Activated CD8-positive, alpha-beta memory T cell treated with anti-CD3 and anti-CD28 coated beads, Interleukin-2, amount 50 U/mL, for 24 hours (primary cell): ENCODE data around the gene TTLL9.
A peak's percentile ranks its signal among the peaks of the same experiment; 100 is the strongest.

Source experiments
- DNase-seq: peaks from one replicate; pipeline ENCODE4 v3.0.0-alpha.2; 2020; ENCODE audit errors: extremely low read depth

TTLL9 gene

DNA sequence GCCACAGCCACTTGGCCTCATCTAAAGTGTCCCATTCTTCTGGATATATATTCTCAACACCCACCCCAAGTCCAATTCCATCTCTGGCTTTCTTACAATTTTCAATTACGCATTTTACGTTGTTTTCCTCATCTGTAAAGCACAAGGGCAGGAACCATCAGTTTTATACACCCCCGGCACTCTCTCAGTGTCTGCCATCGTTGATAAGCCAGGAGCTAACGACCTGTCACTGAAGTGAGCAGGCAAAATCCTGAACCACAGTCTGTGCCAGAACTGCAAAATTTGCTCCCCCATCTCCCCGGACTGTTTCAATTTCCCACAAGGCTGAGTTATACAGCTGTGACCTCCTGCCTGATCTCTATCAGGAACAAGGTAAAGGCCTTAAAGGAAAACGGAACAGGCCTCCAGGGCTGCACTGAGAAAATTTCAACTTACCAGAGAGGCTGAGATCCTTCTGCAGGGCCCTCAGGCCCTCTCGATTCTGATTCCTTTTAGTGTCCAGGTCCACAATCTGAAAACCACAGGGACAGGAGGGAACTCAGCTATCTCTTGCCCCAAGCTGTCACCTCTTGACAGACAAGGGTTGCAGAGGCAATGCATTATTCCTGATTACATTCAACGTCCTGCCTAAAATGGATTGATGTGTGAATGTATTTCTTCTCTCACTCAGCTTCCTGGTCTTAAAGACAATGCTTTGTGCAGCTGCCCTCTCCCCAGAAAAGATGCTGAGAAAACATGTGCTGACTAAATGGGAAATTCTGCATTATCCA is 79.6 kb downstream of the TTLL9 start:
- no peak for DNase-seq

DNA sequence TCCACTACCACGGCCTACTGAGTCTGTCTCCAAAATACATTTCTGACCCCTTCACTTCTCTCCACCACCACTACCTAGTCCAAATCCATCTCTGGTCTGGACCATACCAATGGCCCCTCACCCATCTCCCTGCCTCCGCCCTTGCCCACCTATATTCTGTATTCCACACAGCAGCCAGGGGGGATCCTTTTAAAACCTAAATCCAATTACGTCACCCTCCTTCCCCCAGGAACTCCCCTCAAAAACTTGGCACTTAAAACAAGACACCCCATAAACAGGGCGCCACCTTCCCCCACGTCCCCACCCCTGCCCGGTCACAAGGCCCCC is 80.7 kb downstream of the TTLL9 start:
- DNase-seq, result no peak

DNA sequence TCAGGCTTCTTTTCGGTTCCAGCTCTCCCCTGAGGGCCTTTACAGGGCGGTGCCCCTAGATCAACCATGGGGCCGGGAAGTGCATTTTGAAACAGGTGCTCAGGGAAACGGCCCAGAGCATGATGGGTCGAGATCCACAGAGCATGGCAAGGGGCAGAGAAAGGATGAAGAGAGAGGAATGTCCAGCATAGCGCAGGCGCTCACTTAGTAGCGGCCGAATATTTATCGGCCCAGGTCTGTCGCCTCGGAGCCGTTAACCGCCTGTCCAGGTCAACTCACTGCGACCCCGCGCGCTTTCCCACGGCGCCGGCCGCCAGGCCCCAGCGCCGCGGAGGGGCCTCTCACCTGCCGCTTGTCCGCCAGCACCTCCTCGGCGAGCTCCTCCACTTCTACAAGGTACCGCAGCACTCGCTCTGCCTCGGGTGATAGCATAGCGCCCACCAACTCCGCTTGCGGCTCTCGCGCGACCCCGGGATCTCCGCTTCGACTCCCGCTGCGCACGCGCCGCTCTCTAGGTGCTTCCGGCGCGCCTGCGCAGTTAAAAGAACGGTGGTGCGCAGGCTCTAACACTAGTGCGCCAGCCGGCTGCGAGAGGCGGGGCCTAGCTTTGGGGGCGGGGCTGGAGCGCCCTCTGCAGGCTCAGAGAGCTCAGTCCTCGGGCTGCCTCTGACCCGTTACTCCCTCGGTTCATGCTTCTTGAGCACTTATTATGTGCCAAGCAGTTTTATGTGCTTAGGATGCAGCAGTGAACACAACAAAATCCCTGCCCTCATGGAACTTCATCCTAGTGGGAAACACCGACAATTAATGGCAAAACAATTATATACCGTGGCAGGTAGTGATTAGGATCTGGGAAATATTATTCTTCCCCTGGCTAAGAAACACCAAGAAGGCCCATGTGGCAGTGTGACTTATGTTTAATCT is 81.4 kb downstream of the TTLL9 start, which contains the start of gene PDRG1:
Gene PDRG1 (minus strand): TSS at position 517 of the 924 bp plus-strand sequence. CDS start 85 bp downstream, at position 432.
- DNase-seq, result peak; percentile 88

- DNase-seq, result no peak
These were observed 83.2 kb downstream of the TTLL9 start for GRCh38 chr20:31953556-31954148.

- DNase-seq, result no peak
These were observed 84.1 kb downstream of the TTLL9 start for GRCh38 chr20:31954500-31954899.

GRCh38 chr20:31956556-31957526 is 86.4 kb downstream of the TTLL9 start:
- DNase-seq, result no peak

GRCh38 chr20:31962761-31963160 is 92.3 kb downstream of the TTLL9 start:
- no peak for DNase-seq

DNA sequence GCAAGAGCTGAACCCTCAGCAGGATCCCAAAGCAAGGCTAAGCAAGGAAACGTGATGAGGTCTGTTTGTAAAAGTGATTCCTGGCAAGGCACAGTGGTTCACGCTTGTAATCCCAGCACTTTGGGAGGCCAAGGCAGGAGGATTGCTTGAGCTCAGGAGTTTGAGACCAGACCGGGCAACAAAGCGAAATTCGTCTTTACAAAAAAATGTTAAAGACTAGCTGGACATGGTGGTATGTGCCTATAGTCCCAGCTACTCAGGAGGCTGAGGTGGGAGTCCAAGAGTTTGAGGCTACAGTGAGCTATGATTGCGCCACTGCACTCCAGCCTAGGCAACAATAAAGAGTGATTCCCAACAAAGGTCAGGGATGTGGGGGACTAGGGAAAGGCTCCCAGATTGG is 93.5 kb downstream of the TTLL9 start:
- DNase-seq, result no peak

DNA sequence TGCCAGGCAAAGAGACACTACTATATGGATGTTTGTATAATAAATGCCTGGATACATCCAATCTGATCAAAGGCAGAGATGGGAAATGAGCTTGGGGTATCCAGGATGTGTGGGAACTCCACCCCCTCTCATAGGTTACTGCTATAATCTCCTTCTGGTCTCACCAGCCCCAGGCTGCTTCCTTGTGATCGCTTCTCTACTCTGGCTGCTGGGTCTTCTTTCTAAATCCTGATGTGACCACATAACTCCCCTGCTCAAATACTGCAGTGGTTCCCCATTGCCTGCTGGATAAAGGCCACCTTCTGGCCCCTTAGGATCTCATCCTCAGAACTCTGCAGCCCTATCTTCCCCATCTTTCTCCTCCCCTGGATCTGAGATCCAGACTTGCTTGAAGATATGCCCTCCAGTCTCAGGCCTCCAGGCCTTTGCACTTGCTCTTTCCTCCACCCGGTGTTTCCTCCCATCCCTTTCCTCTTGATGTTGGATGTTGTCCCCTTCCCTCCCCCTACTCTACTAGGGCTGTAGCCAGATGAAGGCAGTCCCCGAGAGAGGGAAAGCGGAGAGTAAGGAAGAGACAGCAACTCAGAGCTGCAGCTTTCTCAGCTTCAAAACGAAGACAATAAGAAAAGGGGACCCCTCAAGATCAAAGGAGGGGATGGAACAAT is 96.7 kb downstream of the TTLL9 start:
- DNase-seq, result no peak

DNA sequence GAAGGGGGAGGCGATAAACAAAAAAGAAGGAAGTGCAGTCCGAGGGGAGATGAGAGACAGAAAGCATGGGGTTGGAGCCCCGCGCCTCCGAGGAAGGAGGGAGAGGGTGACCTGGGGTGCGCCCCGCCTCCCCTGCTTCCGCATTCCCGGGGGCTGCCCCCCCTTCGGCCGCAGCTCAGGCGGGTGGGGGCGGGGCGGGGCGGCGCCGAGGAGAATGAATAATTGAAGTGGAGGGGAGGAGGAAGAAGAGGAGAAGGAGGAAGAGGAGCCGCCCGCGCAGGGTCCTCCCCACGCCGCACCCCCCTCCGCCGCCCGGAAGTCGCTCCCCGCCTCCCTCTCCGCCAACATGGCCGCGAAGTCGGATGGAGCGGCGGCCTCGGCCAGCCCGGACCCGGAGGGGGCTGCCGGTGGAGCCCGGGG is 97.4 kb downstream of the TTLL9 start, which contains the start of gene XKR7:
Gene XKR7 (plus strand): TSS at position 322 of the 420 bp plus-strand sequence. CDS start 25 bp downstream, at position 347.
- no peak for DNase-seq

GRCh38 chr20:31968291-31969126 is 98.1 kb downstream of the TTLL9 start:
- DNase-seq, result peak; percentile 27

DNA sequence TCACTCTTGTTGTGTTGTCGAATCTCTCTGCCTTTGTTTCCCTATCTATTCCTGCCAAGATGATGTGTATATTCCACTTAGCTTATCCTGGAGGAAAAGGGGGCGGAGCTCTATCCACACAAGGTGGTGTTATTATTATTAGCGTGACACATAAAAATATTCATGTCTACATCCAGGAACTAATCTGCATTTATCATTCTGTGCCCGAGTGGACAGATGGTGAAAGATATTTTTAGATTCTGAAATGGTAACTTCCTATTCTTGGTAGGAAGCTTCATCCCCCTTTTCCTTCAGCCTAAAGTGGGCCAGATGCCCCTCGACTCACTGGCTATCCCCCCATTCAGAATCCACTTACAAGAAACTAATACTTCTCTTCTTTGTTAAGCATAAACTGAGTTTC is 99.6 kb downstream of the TTLL9 start:
- no peak for DNase-seq

GRCh38 chr20:31972471-31973021 is 102.1 kb downstream of the TTLL9 start:
- no peak for DNase-seq

DNA sequence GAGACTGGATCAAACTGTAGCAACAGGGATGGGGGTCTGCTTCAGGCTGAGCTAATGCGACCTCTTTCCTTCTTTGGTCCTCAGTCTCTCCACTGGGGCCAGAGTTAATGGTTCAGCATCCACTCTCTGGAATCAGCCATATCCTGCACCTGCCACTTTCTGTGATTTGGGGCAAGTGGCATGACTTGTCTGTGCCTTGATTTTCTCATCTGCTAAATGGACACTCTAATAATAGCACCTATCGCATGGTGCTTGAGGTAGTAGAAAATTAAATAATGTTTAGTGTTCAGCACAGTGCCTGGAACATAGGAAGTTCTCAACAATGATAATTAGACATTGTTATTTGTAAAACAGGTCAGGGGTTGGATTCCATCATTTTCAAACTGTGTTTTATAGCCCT is 103.9 kb downstream of the TTLL9 start:
- DNase-seq, result no peak

DNA sequence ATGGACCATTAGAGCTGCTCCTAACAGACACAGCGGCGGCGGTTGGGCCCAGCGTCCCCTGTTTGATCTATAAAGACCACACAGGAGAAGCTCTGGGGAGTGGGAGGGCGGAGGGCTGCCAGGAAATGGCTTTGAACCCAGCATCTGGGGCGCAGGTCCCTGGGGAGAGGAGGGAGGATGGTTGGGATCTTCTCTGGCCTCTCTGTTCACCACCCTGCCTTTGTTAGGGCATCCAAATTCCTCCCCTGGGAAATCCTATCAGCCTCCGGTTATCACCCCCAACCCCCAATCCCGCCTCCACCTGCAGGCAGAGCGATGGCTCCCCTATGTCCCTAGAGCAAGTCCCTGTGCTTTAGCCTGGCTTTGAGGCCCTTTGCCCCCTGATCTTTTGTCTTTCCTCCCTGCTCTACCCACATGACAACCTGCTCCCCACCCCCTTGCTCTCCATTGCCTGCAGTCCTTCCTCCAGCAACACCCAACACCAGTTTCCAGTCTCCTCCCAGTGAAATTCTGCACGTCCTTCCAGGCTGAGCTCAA is 104.6 kb downstream of the TTLL9 start:
- no peak for DNase-seq

DNA sequence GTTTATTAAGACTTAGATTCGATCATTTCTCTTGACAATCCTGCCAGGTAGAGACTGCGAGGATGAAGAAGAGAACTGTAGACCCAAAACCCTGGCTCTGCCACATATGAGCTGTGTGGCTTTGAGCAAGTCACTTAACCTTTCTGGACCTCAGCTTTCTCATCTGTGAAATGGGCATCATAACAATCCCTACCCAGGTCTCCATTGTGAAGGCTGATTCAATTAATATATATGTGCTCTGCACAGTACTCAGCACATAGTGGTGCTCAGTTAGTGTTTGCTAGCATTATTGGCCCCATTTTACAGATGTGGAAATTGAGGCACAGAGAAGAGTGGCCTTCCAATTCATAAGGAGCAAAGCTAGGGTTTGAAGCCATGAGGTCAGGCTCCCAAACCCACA is 105.4 kb downstream of the TTLL9 start:
- no peak for DNase-seq

DNA sequence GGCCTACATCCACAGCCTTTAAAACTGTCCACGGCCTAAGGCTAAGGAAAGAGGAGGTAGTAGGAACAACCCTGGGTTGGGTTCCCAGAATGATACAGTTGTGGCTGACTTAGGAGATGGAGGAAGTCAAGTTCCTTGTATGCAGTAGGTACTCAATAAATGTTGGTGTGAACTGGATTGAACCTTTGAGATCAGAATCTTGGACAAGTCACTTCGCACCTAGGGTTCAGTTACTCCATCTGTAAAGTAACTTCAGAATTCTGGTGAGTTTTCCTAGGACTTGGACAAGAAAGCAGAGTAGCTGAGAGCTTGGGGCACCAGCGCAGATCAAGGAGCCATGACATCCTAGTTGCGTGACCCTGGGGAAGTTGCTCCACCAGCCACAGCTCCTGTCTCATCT is 106.6 kb downstream of the TTLL9 start:
- no peak for DNase-seq

DNA sequence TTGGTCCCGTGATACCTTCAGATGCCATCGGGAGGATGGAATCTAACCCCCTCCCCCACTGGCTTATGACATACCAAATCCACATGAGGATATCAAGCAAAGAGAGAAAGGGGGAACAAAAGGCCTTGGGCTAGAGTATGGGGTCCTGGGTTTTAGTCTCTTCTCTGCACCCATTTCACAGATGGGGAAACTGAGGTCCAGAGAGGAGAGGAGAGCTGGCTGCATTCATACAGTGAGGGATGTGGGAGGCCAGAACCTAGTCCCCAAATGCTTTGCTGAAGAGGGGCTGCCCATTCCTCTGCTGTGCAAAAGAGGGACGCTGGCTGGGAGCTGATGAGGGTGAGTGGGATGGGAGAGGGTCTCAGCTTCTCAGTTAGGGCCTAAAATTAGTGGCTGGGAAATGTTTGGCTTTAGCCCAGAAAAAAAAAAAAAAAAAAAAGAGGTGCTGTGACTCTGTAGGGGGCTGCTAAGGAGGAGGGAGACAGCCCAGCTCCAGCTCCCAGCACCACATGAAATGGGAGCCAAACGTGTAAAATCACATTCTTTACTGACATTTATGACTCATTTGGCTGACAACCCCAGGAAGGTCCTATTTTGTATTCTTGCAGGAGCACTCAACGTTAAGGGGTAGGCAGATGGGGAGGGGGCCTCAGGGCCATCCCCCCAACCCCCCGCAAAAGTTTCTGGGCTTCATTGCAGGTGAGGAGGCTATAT is 109.4 kb downstream of the TTLL9 start:
- no peak for DNase-seq
